BLaER1 (cell line): ENCODE measurements around the gene FAN1.

Experiments used
- H3K27ac ChIP-seq: shearing (Covaris generic); formaldehyde crosslinking; 2 replicates; pipeline ENCODE4 v1.8.1; 2022
- H3K27me3 ChIP-seq: shearing (Covaris generic); formaldehyde crosslinking; 2 replicates; pipeline ENCODE4 v1.8.1; 2022
- H3K36me3 ChIP-seq: shearing (Covaris generic); formaldehyde crosslinking; 2 replicates; pipeline ENCODE4 v1.8.1; 2022
- H3K4me1 ChIP-seq: shearing (Covaris generic); formaldehyde crosslinking; 2 replicates; pipeline ENCODE4 v1.8.1; 2022
- H3K4me2 ChIP-seq: shearing (Covaris generic); formaldehyde crosslinking; 2 replicates; pipeline ENCODE4 v1.8.1; 2022
- H3K4me3 ChIP-seq: shearing (Covaris generic); formaldehyde crosslinking; 2 replicates; pipeline ENCODE4 v1.8.1; 2022
- H3K9ac ChIP-seq: shearing (Covaris generic); formaldehyde crosslinking; 2 replicates; pipeline ENCODE4 v1.8.1; 2022
- H3K9me3 ChIP-seq: shearing (Covaris generic); formaldehyde crosslinking; 2 replicates; pipeline ENCODE4 v1.8.1; 2022
- H4K20me1 ChIP-seq: shearing (Covaris generic); formaldehyde crosslinking; 2 replicates; pipeline ENCODE4 v1.8.1; 2022
- Cebpa-rat ChIP-seq: shearing (Covaris generic); IDR thresholded peaks from 2 replicates; pipeline ENCODE4 v1.8.1; 2022

FAN1 gene

DNA sequence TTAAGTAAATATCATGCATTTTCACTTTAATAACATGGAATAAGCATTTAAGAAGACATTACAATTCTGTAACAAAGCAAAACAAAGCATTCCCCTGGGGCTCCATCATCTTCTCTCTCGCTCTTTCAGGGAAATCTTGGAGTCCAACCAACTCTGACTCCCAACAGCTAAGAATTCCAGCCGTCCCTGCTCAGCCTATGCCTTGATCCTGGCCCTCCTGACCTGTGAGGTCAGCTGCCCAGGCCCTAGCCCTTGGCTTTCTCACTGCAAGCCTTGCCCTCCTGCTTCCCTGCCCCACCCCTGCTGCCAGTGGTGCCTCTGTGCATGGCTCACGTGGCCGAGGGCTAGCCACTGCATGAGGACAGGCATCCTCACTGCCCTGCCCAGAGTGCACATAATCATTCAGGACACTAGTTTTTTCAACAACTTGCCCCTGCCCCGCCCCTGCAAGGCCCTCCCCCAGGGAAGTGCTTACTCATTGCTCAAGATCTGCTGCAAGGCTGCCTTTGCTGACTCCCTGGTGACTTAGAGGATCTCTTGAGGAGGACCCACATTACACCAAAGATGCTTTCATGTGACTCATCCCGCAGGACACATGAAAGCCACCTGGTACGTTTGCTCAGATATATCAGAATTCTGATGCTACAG lies 50.1 kb downstream of the FAN1 start:
- no peaks in the 10 kb centered on the region for H4K20me1 ChIP-seq
- H3K4me3 ChIP-seq = no peak overlapping the region
- H3K27me3 ChIP-seq = no peaks in the 10 kb centered on the region
- H3K36me3 ChIP-seq = peaks cover 98% of the 10 kb centered on the region
- H3K9me3 ChIP-seq = peaks cover 14% of the 10 kb centered on the region
- no peak overlapping the region for H3K27ac ChIP-seq
- TF ChIP-seq Cebpa-rat = no peak
- no peaks in the 10 kb centered on the region for H3K4me1 ChIP-seq
- no peak overlapping the region for H3K4me2 ChIP-seq
- H3K9ac ChIP-seq = no peak overlapping the region

DNA sequence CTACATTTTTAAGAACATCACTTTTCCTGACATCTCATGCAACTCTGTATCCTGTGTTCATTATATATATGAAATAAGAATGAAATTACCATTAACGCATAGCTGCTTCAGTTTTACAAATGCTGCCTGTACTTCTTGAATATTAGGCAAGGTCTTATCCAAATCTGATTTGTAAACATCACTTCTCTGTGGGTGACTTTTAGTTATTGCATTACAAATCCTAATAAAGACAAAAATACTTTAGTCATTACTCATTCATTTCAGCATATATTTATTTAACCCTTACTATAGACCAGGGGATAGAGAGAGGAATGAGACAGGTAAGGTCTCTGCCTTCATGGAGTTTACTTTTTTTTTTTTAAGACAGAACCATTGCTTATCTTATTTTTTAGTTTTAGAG lies 51.0 kb downstream of the FAN1 start:
- peaks cover 9% of the 10 kb centered on the region for H3K9me3 ChIP-seq
- no peaks in the 10 kb centered on the region for H4K20me1 ChIP-seq
- no peak overlapping the region for H3K9ac ChIP-seq
- H3K4me3 ChIP-seq = no peak overlapping the region
- H3K36me3 ChIP-seq = peaks cover 98% of the 10 kb centered on the region
- H3K4me1 ChIP-seq = no peaks in the 10 kb centered on the region
- no peak overlapping the region for H3K27ac ChIP-seq
- H3K4me2 ChIP-seq = no peak overlapping the region
- H3K27me3 ChIP-seq = no peaks in the 10 kb centered on the region
- TF ChIP-seq Cebpa-rat = no peak

DNA sequence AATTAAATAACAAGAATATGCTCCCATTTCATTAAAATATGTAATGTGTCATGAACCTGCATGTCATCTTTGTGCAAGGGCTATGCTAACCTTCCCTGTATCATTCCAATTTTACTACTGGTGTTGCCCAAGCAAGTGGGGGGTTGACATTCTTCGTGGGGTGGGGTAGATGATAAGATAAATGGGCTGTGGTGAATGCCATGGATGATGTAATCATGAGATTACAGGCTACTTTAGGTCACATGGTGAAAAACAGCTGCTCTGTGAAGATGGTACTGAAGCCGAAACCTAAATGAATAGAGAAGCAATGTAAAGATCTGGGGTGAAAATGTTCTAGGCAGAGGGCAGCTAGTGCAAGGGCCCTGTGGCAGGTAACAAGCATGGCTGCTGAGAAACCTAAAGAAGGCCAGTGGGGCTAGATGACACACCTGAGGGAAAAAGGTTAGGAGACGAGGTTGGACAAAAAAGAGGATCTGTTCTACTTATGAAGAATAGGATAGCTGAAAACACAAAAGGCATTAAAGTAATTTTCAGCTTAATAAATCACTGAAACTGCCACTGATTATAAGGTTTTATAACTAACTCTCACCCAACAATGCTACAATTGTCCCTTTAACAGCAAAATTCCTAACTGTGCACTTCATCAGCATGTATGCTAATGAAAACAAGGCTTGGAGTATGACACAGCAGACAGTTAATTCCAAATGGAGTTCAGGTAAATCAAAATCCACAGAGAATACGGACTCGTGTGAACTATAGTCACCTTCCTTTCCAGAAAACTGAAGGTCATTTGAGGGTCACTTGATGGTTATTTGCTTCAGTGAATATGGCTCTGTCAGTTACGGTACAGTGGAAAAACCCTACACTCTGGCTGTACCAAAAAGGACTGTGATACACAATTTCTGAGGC lies 52.8 kb downstream of the FAN1 start:
- Histone ChIP-seq H3K9ac (no peak overlapping the region), H3K9me3 (no peaks in the 10 kb centered on the region), H3K4me2 (no peak overlapping the region), H4K20me1 (no peaks in the 10 kb centered on the region), H3K27ac (no peak overlapping the region), H3K36me3 (peaks cover 97% of the 10 kb centered on the region), H3K27me3 (no peaks in the 10 kb centered on the region), H3K4me1 (no peaks in the 10 kb centered on the region), H3K4me3 (no peak overlapping the region)
- TF ChIP-seq Cebpa-rat = no peak

DNA sequence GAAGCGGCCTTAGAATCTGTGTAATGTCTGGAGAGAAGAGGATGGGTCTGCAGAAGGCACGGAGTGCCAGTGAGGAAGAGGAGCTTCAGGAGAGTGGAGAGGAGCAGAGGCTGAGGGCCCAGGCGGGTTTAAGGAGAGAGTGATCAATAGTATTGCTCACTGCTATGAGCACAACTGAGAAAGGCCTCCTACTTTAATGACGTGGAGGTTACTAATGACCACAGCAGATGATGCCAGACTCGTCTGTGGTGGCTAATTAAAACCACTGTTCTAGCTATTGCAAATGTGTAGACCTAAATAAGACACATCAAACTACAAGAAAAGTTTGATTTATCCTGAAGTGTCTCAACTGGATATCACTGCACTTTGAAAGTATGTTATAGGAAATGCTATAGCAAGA lies 54.5 kb downstream of the FAN1 start:
- Histone ChIP-seq H3K27me3 (no peaks in the 10 kb centered on the region), H4K20me1 (no peaks in the 10 kb centered on the region), H3K4me2 (no peak overlapping the region), H3K9ac (no peak overlapping the region), H3K9me3 (no peaks in the 10 kb centered on the region), H3K36me3 (peaks cover 95% of the 10 kb centered on the region), H3K27ac (no peak overlapping the region), H3K4me3 (no peak overlapping the region), H3K4me1 (peaks cover 6% of the 10 kb centered on the region; the same call in 1 of the 2 replicates)
- no peak for TF ChIP-seq Cebpa-rat

DNA sequence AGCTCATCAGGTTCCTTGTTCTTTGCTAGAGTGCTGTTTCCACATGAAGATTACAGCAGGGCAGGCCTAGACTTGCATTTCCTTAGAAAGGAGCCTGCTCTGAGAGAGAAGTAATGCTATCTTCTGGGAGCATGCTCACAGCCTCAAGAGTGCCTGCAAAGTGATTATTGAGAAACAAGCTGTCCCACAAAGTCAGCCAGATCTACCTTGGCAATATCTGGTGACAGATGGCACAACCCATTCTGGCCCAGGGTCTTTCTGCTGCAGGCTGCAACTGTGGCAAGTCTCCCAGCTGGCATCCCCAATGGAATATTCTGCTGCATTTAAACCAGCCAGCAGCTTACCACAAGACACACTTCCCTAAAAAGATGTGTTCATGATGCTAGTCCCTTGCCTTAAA lies 58.4 kb downstream of the FAN1 start:
- H3K27me3 ChIP-seq = no peaks in the 10 kb centered on the region
- H3K4me1 ChIP-seq = peaks cover 6% of the 10 kb centered on the region; the same call in 1 of the 2 replicates
- H3K4me2 ChIP-seq = no peak overlapping the region
- H3K9me3 ChIP-seq = no peaks in the 10 kb centered on the region
- peaks cover 80% of the 10 kb centered on the region for H3K36me3 ChIP-seq
- no peak overlapping the region for H3K4me3 ChIP-seq
- no peak overlapping the region for H3K9ac ChIP-seq
- TF ChIP-seq Cebpa-rat = no peak
- no peak overlapping the region for H3K27ac ChIP-seq
- no peaks in the 10 kb centered on the region for H4K20me1 ChIP-seq

DNA sequence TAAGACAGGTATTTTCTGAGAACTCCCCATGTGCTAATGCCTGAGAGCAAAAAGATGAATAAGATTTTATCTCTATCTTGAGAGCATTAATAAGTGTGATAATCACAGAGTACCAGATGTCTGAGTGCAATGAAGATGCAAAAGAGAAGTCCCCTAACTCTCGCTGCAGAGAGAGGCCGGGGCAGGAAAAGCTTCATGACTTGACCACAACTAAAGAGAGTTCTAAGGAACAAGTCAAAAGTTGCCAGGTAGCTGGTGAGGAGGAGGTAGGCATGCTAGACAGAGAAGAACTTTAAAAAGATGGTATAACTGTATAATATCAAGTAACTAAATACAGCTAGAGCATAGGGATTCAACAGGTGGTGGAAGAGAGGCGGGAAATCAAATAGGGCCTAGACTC lies 58.9 kb downstream of the FAN1 start:
- Histone ChIP-seq H3K27ac (no peak overlapping the region), H4K20me1 (no peaks in the 10 kb centered on the region), H3K9me3 (no peaks in the 10 kb centered on the region), H3K9ac (no peak overlapping the region), H3K27me3 (no peaks in the 10 kb centered on the region), H3K4me2 (no peak overlapping the region), H3K36me3 (peaks cover 75% of the 10 kb centered on the region), H3K4me3 (no peak overlapping the region), H3K4me1 (peaks cover 6% of the 10 kb centered on the region; the same call in 1 of the 2 replicates)
- no peak for TF ChIP-seq Cebpa-rat

DNA sequence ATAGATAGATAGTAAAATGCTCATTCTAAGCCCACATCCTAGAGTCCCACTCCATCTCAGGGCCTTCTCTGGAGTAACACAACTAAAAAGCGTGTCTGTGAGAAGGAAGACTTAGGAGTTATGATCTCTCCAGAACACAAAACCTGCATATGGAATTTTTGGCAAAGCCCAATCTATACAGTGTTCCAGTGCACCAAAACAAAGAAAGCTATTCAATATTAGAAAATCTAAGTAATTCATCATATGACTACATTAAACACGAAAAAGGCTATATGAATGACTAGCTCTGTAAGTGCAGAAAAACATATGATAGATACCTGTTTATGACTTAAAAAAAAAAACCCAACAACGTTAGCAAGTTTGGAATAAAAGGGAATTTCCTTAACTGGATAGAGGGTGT lies 60.0 kb downstream of the FAN1 start:
- Histone ChIP-seq H3K4me2 (no peak overlapping the region), H3K4me1 (peaks cover 6% of the 10 kb centered on the region; the same call in 1 of the 2 replicates), H3K9ac (no peak overlapping the region), H3K27me3 (no peaks in the 10 kb centered on the region), H3K27ac (no peak overlapping the region), H4K20me1 (no peaks in the 10 kb centered on the region), H3K36me3 (peaks cover 64% of the 10 kb centered on the region), H3K9me3 (no peaks in the 10 kb centered on the region), H3K4me3 (no peak overlapping the region)
- no peak for TF ChIP-seq Cebpa-rat

DNA sequence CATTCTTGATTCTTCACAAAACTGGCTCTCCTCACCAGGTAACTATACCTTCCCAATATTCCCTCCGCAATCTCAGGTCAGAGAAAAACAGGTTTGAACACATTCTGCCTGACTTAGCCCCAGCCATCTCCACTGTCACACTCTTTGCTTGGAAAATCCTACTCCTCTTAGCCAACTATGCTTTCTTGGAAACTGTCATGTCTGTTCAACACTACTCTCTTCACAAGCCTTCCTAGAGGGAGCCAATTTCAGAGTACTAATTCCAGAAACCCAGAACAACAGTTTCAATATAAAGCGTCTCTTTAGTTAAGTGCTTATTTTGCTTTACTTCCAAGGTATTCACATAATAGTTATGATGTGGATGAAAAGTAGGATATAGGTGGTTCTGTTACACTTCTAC lies 66.0 kb downstream of the FAN1 start:
- Histone ChIP-seq H3K4me2 (no peak overlapping the region), H3K27me3 (no peaks in the 10 kb centered on the region), H3K27ac (no peak overlapping the region), H4K20me1 (no peaks in the 10 kb centered on the region; the same call in 1 of the 2 replicates), H3K36me3 (peaks cover 71% of the 10 kb centered on the region), H3K4me3 (no peak overlapping the region), H3K4me1 (no peaks in the 10 kb centered on the region), H3K9me3 (no peaks in the 10 kb centered on the region), H3K9ac (no peak overlapping the region)
- TF ChIP-seq Cebpa-rat = no peak

DNA sequence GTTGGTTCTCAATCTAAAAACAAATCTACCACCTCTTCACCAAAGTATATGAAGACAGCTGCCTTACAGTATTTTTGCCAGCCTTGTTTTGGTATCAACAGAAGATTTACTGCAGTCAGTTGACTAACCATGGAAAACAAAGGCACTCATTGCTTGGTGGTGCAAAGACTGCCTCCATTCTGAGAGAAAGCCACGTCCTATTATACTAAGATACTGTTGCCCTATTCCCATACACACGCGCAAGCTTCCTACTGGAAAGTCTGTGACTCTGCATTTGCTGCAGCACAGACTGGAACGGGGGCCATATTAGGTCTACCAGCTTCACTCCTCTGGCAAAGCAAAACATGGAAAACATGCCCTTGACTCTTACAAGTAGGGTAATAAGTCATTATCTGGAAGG lies 69.7 kb downstream of the FAN1 start:
- Histone ChIP-seq H3K4me2 (no peak overlapping the region), H4K20me1 (peaks cover 26% of the 10 kb centered on the region), H3K9ac (no peak overlapping the region), H3K36me3 (peaks cover 78% of the 10 kb centered on the region), H3K4me1 (no peaks in the 10 kb centered on the region), H3K9me3 (no peaks in the 10 kb centered on the region), H3K27ac (no peak overlapping the region), H3K4me3 (no peak overlapping the region), H3K27me3 (no peaks in the 10 kb centered on the region)
- no peak for TF ChIP-seq Cebpa-rat

DNA sequence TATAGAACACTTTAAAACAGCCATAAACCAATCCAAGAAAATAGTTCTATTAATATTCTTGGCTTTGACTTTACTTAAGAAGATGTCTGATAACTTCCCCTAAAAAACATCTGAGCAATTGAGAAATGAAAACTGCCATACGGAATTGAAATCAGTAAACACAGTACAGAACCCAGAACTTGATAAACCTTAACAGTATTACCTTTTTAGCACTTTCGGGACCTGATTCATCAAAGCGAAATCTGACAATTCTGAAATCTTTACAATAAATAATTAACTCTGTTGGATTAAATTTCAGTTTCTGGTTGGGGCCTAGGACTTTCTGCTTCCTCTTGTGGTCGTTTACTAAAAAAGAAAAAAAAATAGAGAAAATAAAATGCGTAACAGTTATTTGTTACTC lies 70.4 kb downstream of the FAN1 start:
- no peaks in the 10 kb centered on the region for H3K9me3 ChIP-seq
- H3K27me3 ChIP-seq = no peaks in the 10 kb centered on the region
- peaks cover 81% of the 10 kb centered on the region for H3K36me3 ChIP-seq
- no peak overlapping the region for H3K27ac ChIP-seq
- no peak overlapping the region for H3K4me3 ChIP-seq
- H4K20me1 ChIP-seq = peaks cover 33% of the 10 kb centered on the region
- H3K4me1 ChIP-seq = peaks cover 2% of the 10 kb centered on the region
- H3K4me2 ChIP-seq = no peak overlapping the region
- no peak for TF ChIP-seq Cebpa-rat
- no peak overlapping the region for H3K9ac ChIP-seq
